Keratinocyte (primary cell): ENCODE data around the gene CNTNAP2. TPM values are rescaled to one million over a fixed set of nuclear protein-coding genes. Genes with fewer than 3 reads are reported as not detected.

Source experiments
- DNase-seq: peaks from one replicate; pipeline ENCODE4 v3.0.0-alpha.2; 2011; ENCODE audit warnings: low read depth, missing footprints, low spot score
- FAIRE-seq: peaks from 2 replicates; lab custom pipeline; 2011; peaks lifted over from hg19 to GRCh38; lab: Jason Lieb, UNC
- H2AFZ ChIP-seq: 2 replicates; pipeline ENCODE4 v1.6.0; 2012; ENCODE audit warnings: low read length, control low read depth, inconsistent platforms; ENCODE audit not compliant: control insufficient read depth
- H3K27ac ChIP-seq: 2 replicates; pipeline ENCODE4 v1.5.1; 2011; ENCODE audit warnings: low read length; ENCODE audit not compliant: control insufficient read depth, insufficient read depth
- H3K27me3 ChIP-seq: 3 replicates; pipeline ENCODE4 v1.6.0; 2011; ENCODE audit warnings: low read length; ENCODE audit not compliant: control insufficient read depth, insufficient read depth; ENCODE audit errors: extremely low read depth
- H3K36me3 ChIP-seq, 2 experiments: 2 replicates in 1 of 2; 3 replicates in 1 of 2; pipeline ENCODE4 v1.5.1; 2011; ENCODE audit warnings: low read length in 2 of 2, mild to moderate bottlenecking in 1 of 2; ENCODE audit not compliant: control insufficient read depth in 2 of 2, insufficient read depth in 2 of 2; ENCODE audit errors: extremely low read depth in 1 of 2
- H3K4me1 ChIP-seq: 3 replicates; pipeline ENCODE4 v1.5.1; 2011; ENCODE audit warnings: low read length; ENCODE audit not compliant: control insufficient read depth, insufficient read depth; ENCODE audit errors: extremely low read depth
- H3K4me2 ChIP-seq: 3 replicates; pipeline ENCODE4 v1.6.0; 2011; ENCODE audit warnings: low read depth, low read length; ENCODE audit not compliant: control insufficient read depth, insufficient read depth; ENCODE audit errors: extremely low read depth
- H3K4me3 ChIP-seq, 3 experiments: fragments of 200-600 bp in 1 of 3; sonication (generic) in 1 of 3; 2 replicates in 2 of 3; 3 replicates in 1 of 3; pipeline ENCODE4 v1.5.1; 2011 to 2016; ENCODE audit warnings: low read length in 3 of 3, mild to moderate bottlenecking in 3 of 3, control low read depth in 2 of 3, inconsistent platforms in 1 of 3, low read depth in 1 of 3, mixed read lengths in 1 of 3, mixed run types in 1 of 3, moderate library complexity in 1 of 3; ENCODE audit not compliant: control insufficient read depth in 2 of 3, insufficient read depth in 2 of 3; ENCODE audit errors: extremely low read depth in 1 of 3
- H3K79me2 ChIP-seq: 2 replicates; pipeline ENCODE4 v1.6.0; 2012; ENCODE audit warnings: low read length; ENCODE audit not compliant: control insufficient read depth, insufficient read depth
- H3K9ac ChIP-seq: 3 replicates; pipeline ENCODE4 v1.6.0; 2011; ENCODE audit warnings: low read length; ENCODE audit not compliant: control insufficient read depth, insufficient read depth; ENCODE audit errors: extremely low read depth
- H3K9me1 ChIP-seq: 3 replicates; pipeline ENCODE4 v1.6.0; 2011; ENCODE audit warnings: low read length; ENCODE audit not compliant: control insufficient read depth, insufficient read depth; ENCODE audit errors: extremely low read depth
- H3K9me3 ChIP-seq: 2 replicates; pipeline ENCODE4 v1.5.1; 2012; ENCODE audit warnings: low read depth, low read length; ENCODE audit not compliant: control insufficient read depth
- H4K20me1 ChIP-seq: 3 replicates; pipeline ENCODE4 v1.6.0; 2011; ENCODE audit warnings: low read length; ENCODE audit not compliant: control insufficient read depth, insufficient read depth; ENCODE audit errors: extremely low read depth
- CTCF ChIP-seq, 3 experiments: IDR thresholded peaks in 1 of 3; conservative IDR thresholded peaks in 1 of 3; optimal IDR thresholded peaks in 1 of 3; 2 replicates in 2 of 3; 3 replicates in 1 of 3; pipeline versions ENCODE3 to v1.5.1; 2011; ENCODE audit warnings: low read length in 3 of 3, mild to moderate bottlenecking in 3 of 3, moderate library complexity in 2 of 3, control low read depth in 1 of 3, inconsistent platforms in 1 of 3; ENCODE audit not compliant: insufficient read depth in 2 of 3; ENCODE audit errors: extremely low read depth in 1 of 3
- EZH2 ChIP-seq: IDR thresholded peaks from one replicate; pipeline ENCODE4 v1.6.1; 2012; ENCODE audit warnings: inconsistent platforms, mild to moderate bottlenecking, low read length, moderate library complexity
- dilution Hi-C: fragments of 300-500 bp; cut with MboI; formaldehyde crosslinking; loops from one replicate; pipeline ENCODE4 v1.7.0; 2020; ENCODE audit warnings: low sequenced_read_pairs; ENCODE audit not compliant: extremely low pct_ligation_motif_present
- polyA plus RNA-seq, 5 experiments: library from polyadenylated mRNA; depleted of rRNA in 3 of 5; stranded (reverse) in 3 of 5; stranded (forward) in 1 of 5; unstranded in 1 of 5; fragments of >200 nt; gene quantifications; 1 replicate in 1 of 5; 2 replicates in 3 of 5; 3 replicates in 1 of 5; pipeline versions ENCODE4 v1.2.1 to v1.2.3, GENCODE V29; 2011 to 2012; ENCODE audit warnings: missing spikeins in 2 of 5, low read depth in 1 of 5, low replicate concordance in 1 of 5

Gene CNTNAP2
- polyA plus RNA-seq, 1 donor (not counting 4 experiments of a cell fraction or from before 2014, with no cell fraction given) = 1.4 TPM

DNA sequence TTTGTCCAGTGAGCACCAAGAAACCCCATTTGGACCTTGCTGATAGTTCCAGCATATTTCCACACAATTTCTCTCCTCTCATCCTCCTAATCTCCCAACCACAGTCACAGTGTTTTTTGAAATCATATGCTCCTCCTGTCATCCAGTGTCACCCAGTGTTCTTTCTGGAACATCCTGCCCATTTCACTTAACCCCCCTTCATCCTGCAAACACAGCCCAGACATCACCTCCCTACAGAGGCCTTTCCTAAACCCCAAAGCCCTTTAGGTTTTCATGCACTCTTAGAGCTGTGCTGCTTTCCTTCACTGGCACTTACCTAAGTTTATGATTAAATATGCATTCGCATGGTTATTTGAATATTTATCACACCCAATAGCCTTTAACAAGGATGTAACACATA, 1316.0 kb downstream of the CNTNAP2 start:
- DNase-seq = no peak
- no peaks in the 10 kb centered on the region for H3K9me1 ChIP-seq
- H3K9ac ChIP-seq = no peak overlapping the region
- H3K27me3 ChIP-seq = no peaks in the 10 kb centered on the region
- no peaks in the 10 kb centered on the region for H3K36me3 ChIP-seq
- no peaks in the 10 kb centered on the region for H3K79me2 ChIP-seq
- no peaks in the 10 kb centered on the region for H3K4me1 ChIP-seq
- H3K9me3 ChIP-seq = no peaks in the 10 kb centered on the region
- H2AFZ ChIP-seq = no peak overlapping the region
- H3K4me3 ChIP-seq = no peak overlapping the region
- TF ChIP-seq EZH2 = no peak
- no peak for TF ChIP-seq CTCF (optimal IDR thresholded peaks at IDR 0.05 in 1 of 3, IDR thresholded peaks at IDR 0.05 in 1 of 3, conservative IDR thresholded peaks at IDR 0.05 in 1 of 3; ENCODE audit: extremely low read depth in 1 of 3, insufficient read depth in 2 of 3, low read length in 3 of 3)
- H3K27ac ChIP-seq = no peak overlapping the region
- dilution Hi-C loops = no loop called here
- H4K20me1 ChIP-seq = no peaks in the 10 kb centered on the region
- no peak overlapping the region for H3K4me2 ChIP-seq
- no peak for FAIRE-seq

GRCh38 chr7:147436718-147437117, 1320.1 kb downstream of the CNTNAP2 start:
- Histone ChIP-seq H3K4me2 (no peak overlapping the region), H2AFZ (no peak overlapping the region), H3K36me3 (no peaks in the 10 kb centered on the region), H3K27ac (no peak overlapping the region), H3K4me1 (no peaks in the 10 kb centered on the region), H3K4me3 (no peak overlapping the region), H3K79me2 (no peaks in the 10 kb centered on the region), H3K9me3 (no peaks in the 10 kb centered on the region), H3K27me3 (no peaks in the 10 kb centered on the region), H3K9me1 (no peaks in the 10 kb centered on the region), H4K20me1 (no peaks in the 10 kb centered on the region), H3K9ac (no peak overlapping the region)
- DNase-seq = no peak
- no peak for TF ChIP-seq CTCF (optimal IDR thresholded peaks at IDR 0.05 in 1 of 3, IDR thresholded peaks at IDR 0.05 in 1 of 3, conservative IDR thresholded peaks at IDR 0.05 in 1 of 3; ENCODE audit: extremely low read depth in 1 of 3, insufficient read depth in 2 of 3, low read length in 3 of 3)
- no peak for TF ChIP-seq EZH2
- dilution Hi-C loops = no loop called here
- FAIRE-seq = no peak
